Osteoblast (primary cell): Measurements from ENCODE around the gene ELOVL6. TPM values are rescaled to one million over a fixed set of nuclear protein-coding genes. Genes with fewer than 3 reads are reported as not detected.

Experiments
- DNase-seq: peaks from one replicate; pipeline ENCODE4 v3.0.0; 2011; ENCODE audit warnings: low spot score, mixed read lengths; ENCODE audit not compliant: insufficient read length; ENCODE audit errors: missing footprints
- H2AFZ ChIP-seq: 2 replicates; pipeline ENCODE4 v1.6.0; 2011; ENCODE audit warnings: mild to moderate bottlenecking, low read length
- H3K27ac ChIP-seq: 2 replicates; pipeline ENCODE4 v1.5.1; 2011; ENCODE audit warnings: mild to moderate bottlenecking, low read depth, low read length, moderate library complexity
- H3K27me3 ChIP-seq: 2 replicates; pipeline ENCODE4 v1.6.0; 2012; ENCODE audit warnings: mild to moderate bottlenecking, control low read depth, inconsistent platforms, low read length, moderate library complexity; ENCODE audit not compliant: insufficient read depth
- H3K36me3 ChIP-seq: 2 replicates; pipeline ENCODE4 v1.5.1; 2011; ENCODE audit warnings: mild to moderate bottlenecking, low read length, control low read depth, moderate library complexity; ENCODE audit not compliant: insufficient read depth
- H3K4me1 ChIP-seq: 2 replicates; pipeline ENCODE4 v1.5.1; 2011; ENCODE audit warnings: mild to moderate bottlenecking, low read length, control low read depth, moderate library complexity; ENCODE audit not compliant: insufficient read depth
- H3K4me2 ChIP-seq: 2 replicates; pipeline ENCODE4 v1.6.0; 2011; ENCODE audit warnings: mild to moderate bottlenecking, low read length; ENCODE audit not compliant: insufficient read depth
- H3K4me3 ChIP-seq: fragments of 200-600 bp; sonication (generic); 3 replicates; pipeline ENCODE4 v1.5.1; 2012; ENCODE audit warnings: mild to moderate bottlenecking, low read length, inconsistent platforms; ENCODE audit not compliant: insufficient read depth
- H3K79me2 ChIP-seq: 2 replicates; pipeline ENCODE4 v1.6.0; 2012; ENCODE audit warnings: mild to moderate bottlenecking, low read length, control low read depth, inconsistent platforms; ENCODE audit not compliant: insufficient read depth
- H3K9me3 ChIP-seq: 2 replicates; pipeline ENCODE4 v1.5.1; 2011; ENCODE audit warnings: low read depth, low read length, control low read depth
- H4K20me1 ChIP-seq: 2 replicates; pipeline ENCODE4 v1.6.0; 2012; ENCODE audit warnings: mild to moderate bottlenecking, low read length, control low read depth; ENCODE audit not compliant: insufficient read depth
- CTCF ChIP-seq: IDR thresholded peaks from 2 replicates; pipeline ENCODE4 v1.5.1; 2011; ENCODE audit warnings: mild to moderate bottlenecking, low read depth, low read length, moderate library complexity; ENCODE audit errors: extremely low read depth
- total RNA-seq: library from RNA; depleted of rRNA; stranded (reverse); fragments of >200 nt; gene quantifications from 2 replicates; pipeline ENCODE4 v1.2.3, GENCODE V29; 2012

ELOVL6 gene
- total RNA-seq, 1 donor = 12.7 TPM

GRCh38 chr4:110120506-110120905, 77.9 kb downstream of the ELOVL6 start:
- H3K4me1 ChIP-seq = peaks cover 22% of the 10 kb centered on the region
- H3K79me2 ChIP-seq = peaks cover 22% of the 10 kb centered on the region
- peak; percentile 4 for DNase-seq
- peak overlapping the region; percentile 47 for H3K27ac ChIP-seq
- H2AFZ ChIP-seq = no peak overlapping the region
- H3K9me3 ChIP-seq = no peaks in the 10 kb centered on the region
- H3K4me3 ChIP-seq = no peak overlapping the region
- no peak overlapping the region for H3K4me2 ChIP-seq
- H3K36me3 ChIP-seq = peaks cover 2% of the 10 kb centered on the region
- TF ChIP-seq CTCF = no peak
- no peaks in the 10 kb centered on the region for H3K27me3 ChIP-seq
- no peaks in the 10 kb centered on the region for H4K20me1 ChIP-seq

GRCh38 chr4:110119880-110120279, 78.5 kb downstream of the ELOVL6 start:
- Histone ChIP-seq H3K4me1 (peaks cover 22% of the 10 kb centered on the region), H3K27me3 (no peaks in the 10 kb centered on the region), H3K27ac (peak overlapping the region; percentile 47), H3K79me2 (peaks cover 22% of the 10 kb centered on the region), H2AFZ (no peak overlapping the region), H3K36me3 (peaks cover 2% of the 10 kb centered on the region), H3K4me2 (peak overlapping the region; percentile 63), H3K9me3 (no peaks in the 10 kb centered on the region), H4K20me1 (no peaks in the 10 kb centered on the region), H3K4me3 (peak overlapping the region; percentile 4)
- peak; percentile 71 for DNase-seq
- TF ChIP-seq CTCF = no peak

GRCh38 chr4:110119337-110119736, 79.1 kb downstream of the ELOVL6 start:
- DNase-seq = no peak
- Histone ChIP-seq H4K20me1 (no peaks in the 10 kb centered on the region), H3K27ac (peak overlapping the region; percentile 47), H3K79me2 (peaks cover 22% of the 10 kb centered on the region), H3K27me3 (no peaks in the 10 kb centered on the region), H3K9me3 (no peaks in the 10 kb centered on the region), H3K4me1 (peaks cover 22% of the 10 kb centered on the region), H2AFZ (no peak overlapping the region), H3K36me3 (no peaks in the 10 kb centered on the region), H3K4me3 (no peak overlapping the region), H3K4me2 (peak overlapping the region; percentile 63)
- TF ChIP-seq CTCF = no peak

- no peak overlapping the region for H3K4me3 ChIP-seq
- H4K20me1 ChIP-seq = no peaks in the 10 kb centered on the region
- no peak overlapping the region for H2AFZ ChIP-seq
- no peaks in the 10 kb centered on the region for H3K36me3 ChIP-seq
- no peak overlapping the region for H3K27ac ChIP-seq
- H3K9me3 ChIP-seq = no peaks in the 10 kb centered on the region
- H3K4me1 ChIP-seq = peaks cover 29% of the 10 kb centered on the region
- no peaks in the 10 kb centered on the region for H3K27me3 ChIP-seq
- H3K79me2 ChIP-seq = peaks cover 14% of the 10 kb centered on the region
- no peak for TF ChIP-seq CTCF
- no peak for DNase-seq
- H3K4me2 ChIP-seq = no peak overlapping the region
Observed at GRCh38 chr4:110112056-110112455, 86.4 kb downstream of the ELOVL6 start.
